GM13977 (cell line): ENCODE data around the gene DHRS7.
"Not testable (repeated sequence)": the region's sequence is repeated elsewhere in the genome, so short reads cannot be mapped to it uniquely, and the experiment has no call there.

ENCODE experiments used
- DNase-seq: peaks from one replicate; pipeline ENCODE4 v3.0.0; 2012; ENCODE audit warnings: low spot score
- CTCF ChIP-seq: IDR thresholded peaks from 2 replicates; pipeline ENCODE4 v1.5.1; 2012; ENCODE audit warnings: mild to moderate bottlenecking, control low read depth; ENCODE audit not compliant: insufficient read depth; ENCODE audit errors: extremely low read depth, missing control alignments
- in situ Hi-C: fragments of 300-500 bp; cut with MboI; formaldehyde crosslinking; loops from one replicate; pipeline ENCODE4 v1.12.0; 2022; ENCODE audit warnings: low sequenced_read_pairs, low pct_unique_long_range_greater_than_20kb, mixed read lengths, inconsistent platforms; ENCODE audit not compliant: unreplicated experiment

Gene DHRS7

DNA sequence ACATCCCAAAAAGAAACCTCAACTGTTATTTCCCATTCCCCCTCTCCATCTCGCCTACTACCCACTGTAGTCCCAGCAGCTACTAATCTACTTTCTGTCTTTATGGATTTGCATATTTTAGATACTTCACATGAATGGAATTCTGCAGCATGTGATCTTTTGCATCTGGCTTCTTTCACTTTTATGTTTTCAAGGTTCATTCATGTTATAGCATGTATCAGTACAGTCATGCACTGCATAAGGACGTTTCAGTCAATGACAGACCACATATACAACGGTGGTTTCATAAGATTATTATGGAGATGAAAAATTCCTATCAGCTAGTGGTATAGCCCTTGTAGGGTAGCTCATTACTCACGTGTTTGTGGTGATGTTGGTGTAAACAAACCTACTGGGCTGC lies 49.0 kb downstream of the DHRS7 start:
- no peak for DNase-seq
- in situ Hi-C loops: no loop called here
- no peak for TF ChIP-seq CTCF

DNA sequence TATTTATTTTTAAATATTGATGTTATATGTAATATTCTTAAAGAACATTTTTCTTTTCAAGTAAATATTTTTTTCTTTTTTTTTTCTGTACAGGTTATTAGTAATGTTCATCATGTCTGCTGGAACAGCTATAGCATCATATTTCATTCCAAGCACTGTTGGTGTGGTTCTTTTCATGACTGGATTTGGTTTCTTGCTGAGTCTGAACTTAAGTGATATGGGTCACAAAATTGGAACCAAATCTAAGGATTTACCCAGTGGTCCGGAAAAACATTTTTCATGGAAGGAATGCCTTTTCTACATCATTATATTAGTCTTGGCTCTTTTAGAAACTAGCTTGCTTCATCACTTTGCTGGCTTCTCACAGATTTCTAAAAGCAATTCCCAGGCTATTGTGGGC lies 50.3 kb downstream of the DHRS7 start:
- DNase-seq: no peak
- TF ChIP-seq CTCF: no peak
- in situ Hi-C loops: no loop called here

GRCh38 chr14:60111732-60112131 lies 53.5 kb downstream of the DHRS7 start:
- in situ Hi-C loops: no loop called here
- no peak for TF ChIP-seq CTCF
- DNase-seq: peak; percentile 26

- no peak for TF ChIP-seq CTCF
- in situ Hi-C loops: no loop called here
- no peak for DNase-seq
Observed at GRCh38 chr14:60107477-60107876, 57.7 kb downstream of the DHRS7 start.

DNA sequence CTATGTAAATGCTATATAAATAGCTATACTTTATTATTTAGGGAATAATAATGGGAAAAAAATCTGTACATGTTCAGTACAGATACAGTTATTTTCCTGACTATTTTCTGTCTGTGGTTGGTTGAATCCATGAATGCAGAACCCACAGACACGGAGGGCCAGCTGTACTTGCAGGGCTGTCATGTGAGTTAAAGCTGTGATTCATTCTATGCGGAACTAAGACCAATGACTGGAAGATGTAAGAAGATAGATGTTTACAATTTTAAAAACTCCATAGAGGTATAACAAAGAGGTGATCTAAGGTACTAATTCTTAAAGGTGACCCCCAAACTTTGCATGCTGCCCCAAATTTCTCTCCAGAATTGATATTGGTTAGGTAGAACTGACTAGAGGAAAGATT lies 58.9 kb downstream of the DHRS7 start:
- in situ Hi-C loops: no loop called here
- DNase-seq: no peak
- TF ChIP-seq CTCF: no peak

DNA sequence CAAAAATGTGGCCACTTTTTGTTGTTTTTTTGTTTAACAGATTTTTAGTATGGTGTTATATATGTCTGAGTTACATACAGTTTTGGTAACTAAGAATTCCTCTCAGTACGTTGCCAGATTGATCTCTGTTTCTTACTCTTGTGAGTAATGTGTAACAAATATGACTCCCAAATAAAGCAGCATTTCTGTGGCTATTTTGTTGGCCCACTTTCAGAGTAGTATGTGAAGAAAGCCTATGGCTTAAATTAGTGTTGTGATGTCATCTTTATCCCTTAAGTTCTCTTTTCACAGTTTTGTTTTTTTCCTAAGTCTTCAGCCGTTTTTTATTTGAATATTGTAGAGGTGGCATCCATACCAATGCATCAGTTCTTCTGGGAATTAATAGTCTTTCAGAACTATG lies 62.8 kb downstream of the DHRS7 start:
- in situ Hi-C loops: no loop called here
- DNase-seq: no peak
- no peak for TF ChIP-seq CTCF

DNA sequence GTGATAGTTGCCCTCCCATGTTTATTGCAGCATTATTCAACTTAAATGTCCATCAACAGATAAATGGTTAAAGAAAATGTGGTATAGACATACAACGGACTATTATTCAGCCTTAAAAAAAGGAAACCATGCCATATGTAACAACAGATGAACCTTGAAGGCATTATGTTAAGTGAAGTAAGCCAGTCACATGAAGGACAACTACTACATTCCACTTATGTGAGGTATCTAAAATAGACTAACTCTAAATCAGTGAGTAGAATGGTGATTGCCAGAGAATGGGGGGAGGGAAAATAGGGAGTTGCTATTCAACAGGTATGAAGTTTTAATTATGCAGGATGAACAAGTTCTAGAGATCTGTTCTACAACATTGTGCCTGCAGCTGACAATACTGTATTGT lies 63.4 kb downstream of the DHRS7 start:
- in situ Hi-C loops: no loop called here
- TF ChIP-seq CTCF: no peak
- DNase-seq: no peak

DNA sequence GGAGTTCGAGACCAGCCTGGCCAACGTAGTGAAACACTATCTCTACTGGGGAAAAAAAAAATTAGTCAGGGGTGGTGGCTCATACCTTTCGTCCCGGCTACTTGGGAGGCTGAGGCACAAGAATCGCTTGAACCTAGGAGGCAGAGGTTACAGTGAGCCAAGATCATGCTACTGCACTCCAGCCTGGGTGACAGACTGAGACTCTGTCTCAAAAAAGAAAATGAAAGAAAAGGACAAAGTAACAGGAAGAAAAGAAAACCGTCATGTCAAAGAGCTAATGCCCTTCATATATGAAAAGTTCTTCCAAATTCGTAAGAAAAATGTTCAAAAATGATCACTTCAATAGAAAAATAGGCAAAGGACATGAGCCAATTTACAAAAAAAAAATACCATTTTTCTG lies 65.3 kb downstream of the DHRS7 start:
- in situ Hi-C loops: not testable (repeated sequence)

More for the DNA sequence above, 65.3 kb downstream of the DHRS7 start:
- not testable (repeated sequence) for DNase-seq
